Erythroblast (primary cell): ENCODE results near the gene ATOH7.

ENCODE experiments used
- GATA1 ChIP-seq: IDR thresholded peaks from 2 replicates; pipeline ENCODE4 v1.6.1; 2011; ENCODE audit warnings: low read depth, mild to moderate bottlenecking, control low read depth, low read length, moderate library complexity
- POLR2A ChIP-seq: IDR thresholded peaks from 2 replicates; pipeline ENCODE4 v1.6.1; 2011; ENCODE audit warnings: mild to moderate bottlenecking, low read length

GRCh38 chr10:68238371-68238770, 6.5 kb upstream of the ATOH7 start:
- TF ChIP-seq POLR2A = no peak
- TF ChIP-seq GATA1 = no peak
